Activated CD4-positive, alpha-beta T cell treated with anti-CD3 and anti-CD28 coated beads, Interleukin-2, amount 50 U/mL, for 4 hours (primary cell): ENCODE measurements around the gene MCM5.
"Not testable (repeated sequence)": the region's sequence is repeated elsewhere in the genome, so short reads cannot be mapped to it uniquely, and the experiment has no call there.

ENCODE experiments used
- DNase-seq, 2 experiments: peaks; one replicate each; pipeline ENCODE4 v3.0.0-alpha.2; 2020

The MCM5 gene

GRCh38 chr22:35399678-35400500 lies at the start of gene MCM5:
MCM5 (plus strand) TSS chr22:35400140; CDS start chr22:35400439, 299 bp downstream.
- DNase-seq: peak; percentile 96 to 97

DNA sequence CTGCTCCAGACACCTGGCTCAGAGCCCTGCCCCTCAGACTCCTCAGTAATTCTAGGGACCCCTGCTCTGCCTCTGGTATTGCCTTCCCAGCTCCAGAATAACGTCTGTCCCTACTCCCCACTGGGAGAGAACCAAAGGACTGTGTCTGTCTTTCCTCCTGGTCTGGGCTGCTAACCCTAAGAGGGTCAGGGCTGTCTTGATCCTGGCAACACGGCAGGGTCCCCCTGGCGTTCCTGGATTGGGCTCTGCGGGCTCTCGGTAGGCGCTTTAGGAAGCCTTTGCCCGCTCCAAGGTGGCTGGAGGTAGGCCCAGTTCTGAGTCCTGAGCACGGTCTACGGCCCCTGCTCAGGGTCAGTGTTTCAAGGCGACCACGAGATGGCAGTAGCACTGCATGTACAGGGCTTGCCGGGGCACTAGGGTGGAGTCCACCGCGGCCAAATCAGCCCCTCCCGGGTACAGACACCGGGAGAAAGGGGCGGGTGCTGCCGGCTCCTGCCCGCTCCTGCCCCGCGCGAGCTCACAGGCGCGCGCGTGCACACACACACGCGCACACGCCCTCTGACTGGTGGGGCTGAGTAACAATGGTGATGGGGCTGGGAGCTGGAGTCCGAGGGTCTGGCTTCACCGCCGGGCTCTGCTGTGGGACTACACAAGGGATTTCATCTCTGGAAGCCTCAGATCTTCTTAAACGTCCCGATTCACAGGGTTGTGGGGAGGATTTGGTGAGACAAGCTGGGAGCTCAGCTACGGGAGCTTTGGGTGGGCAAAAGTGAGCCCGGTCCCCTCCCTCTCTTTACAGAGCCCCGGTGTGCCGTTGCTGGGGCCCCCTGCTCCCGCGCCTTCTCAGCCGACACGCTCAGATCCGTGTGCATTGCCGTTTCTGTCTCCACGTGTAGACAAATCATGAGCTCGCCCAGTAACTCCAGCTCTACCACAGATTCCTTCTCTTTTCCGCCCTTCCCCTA lies 49.1 kb upstream of the MCM5 start:
- DNase-seq: peak; percentile 76 to 77

GRCh38 chr22:35352214-35353111 lies 47.5 kb upstream of the MCM5 start:
- DNase-seq: peak; percentile 25 to 30

- DNase-seq: no peak
Measured at GRCh38 chr22:35353318-35353717, 46.6 kb upstream of the MCM5 start.

DNA sequence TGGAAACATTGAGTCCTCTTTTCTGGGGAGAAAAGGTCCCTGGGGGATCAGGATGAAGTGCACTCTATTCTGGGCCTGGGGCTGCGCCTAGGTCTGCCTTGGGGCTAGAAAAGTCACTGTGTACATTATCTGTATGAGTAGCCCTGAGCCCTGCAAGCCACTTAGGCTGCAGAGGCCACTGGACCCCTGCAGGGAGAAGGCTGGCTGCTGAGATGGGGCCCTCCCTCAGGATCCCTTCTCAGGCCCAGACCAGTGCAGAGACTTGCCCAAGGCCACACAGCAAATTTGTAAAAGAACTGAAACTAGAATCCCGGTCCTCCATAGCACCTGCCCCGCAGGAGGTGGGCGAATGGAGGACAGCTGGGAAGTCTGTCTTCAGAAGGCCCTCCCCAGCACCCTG lies 45.9 kb upstream of the MCM5 start:
- no peak for DNase-seq

DNA sequence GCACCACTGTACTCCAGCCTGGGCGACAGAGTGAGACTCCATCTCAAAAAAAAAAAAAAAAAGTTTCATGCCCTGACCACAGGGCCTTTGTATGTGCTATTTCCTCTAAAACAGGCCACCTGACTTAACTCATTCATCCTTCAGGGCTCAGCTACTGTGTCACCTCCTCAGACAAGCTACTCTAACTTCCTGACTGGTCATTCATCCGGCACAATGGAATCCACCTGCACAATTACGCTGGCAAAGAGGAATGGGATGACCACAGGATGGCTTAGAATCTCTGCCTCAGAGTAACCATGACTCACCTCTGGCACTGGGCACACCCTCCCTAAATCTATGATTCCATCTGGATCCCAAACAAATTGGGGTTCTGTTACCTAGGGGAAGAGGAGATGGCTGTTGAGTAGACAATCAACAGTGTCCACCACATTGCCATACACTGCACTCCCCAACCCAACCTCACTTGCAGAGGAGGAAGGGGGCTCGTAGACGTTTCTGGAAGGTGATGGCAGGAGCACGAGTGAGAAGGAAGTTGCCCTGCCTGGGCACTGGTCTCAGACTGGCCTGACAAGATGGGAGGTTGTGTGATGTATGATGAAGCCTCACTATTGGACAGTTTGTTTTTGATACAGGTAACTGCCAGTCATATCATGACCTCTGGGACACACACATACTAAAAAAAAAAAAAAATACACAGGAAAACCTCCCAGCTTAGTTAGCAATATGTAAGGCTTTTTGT lies 41.9 kb upstream of the MCM5 start:
- no peak for DNase-seq

DNA sequence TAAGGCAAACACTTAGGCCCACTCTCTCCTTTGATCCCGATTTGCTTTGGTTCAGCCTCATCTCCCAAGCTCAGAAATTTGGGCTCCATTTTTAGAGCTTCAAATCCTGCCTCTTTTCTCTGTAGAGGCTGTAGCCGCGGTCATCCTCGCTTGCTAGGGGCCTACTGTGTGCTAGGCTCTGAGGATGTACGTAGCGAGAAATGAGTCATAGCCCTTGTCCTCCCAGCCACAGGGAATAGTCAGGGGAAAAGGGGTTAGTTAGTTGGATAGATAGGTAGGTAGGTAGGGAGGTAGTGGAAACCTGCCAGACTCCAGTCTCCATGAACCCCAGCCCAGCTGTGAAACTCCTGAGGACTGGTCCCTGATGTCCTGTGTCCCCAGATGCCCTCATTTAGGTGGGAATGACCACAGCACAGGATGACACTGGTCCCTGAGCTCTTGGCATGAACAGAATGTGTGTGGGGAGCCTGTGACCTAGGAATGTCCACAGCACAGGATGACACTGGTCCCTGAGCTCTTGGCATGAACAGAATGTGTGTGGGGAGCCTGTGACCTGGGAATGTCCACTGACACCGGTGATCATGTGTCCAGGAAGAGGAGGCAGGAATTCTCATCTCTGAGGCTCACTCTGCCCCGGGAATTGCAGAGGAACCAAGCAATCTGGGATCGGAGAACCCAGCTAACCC lies 40.4 kb upstream of the MCM5 start:
- no peak for DNase-seq

DNA sequence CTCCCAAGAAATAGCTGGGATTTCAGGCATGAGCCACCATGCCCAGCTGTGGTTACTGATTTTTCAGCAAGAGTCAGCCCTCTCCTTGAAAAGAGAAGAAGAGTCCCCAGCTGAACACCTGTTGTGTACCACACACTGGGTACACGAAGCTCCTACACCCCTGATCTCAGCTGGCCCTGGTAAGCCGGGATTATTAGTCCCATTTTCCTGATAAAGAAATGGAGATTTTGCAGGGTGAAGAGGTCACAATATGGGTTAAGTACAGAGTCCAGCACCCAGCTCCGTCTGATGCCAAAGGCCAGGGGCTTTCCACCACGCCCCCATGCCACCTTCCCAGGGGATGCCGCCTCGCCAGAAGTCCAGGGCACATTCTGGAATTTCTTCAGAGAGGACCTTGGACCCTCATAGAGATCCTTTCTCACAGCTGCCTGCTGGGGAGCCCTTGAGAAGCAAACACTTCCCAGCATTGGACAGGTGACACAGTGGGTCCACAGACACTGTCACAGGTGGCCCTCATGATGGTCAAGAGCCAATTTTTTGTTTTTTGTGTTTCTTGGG lies 38.9 kb upstream of the MCM5 start:
- no peak for DNase-seq

DNA sequence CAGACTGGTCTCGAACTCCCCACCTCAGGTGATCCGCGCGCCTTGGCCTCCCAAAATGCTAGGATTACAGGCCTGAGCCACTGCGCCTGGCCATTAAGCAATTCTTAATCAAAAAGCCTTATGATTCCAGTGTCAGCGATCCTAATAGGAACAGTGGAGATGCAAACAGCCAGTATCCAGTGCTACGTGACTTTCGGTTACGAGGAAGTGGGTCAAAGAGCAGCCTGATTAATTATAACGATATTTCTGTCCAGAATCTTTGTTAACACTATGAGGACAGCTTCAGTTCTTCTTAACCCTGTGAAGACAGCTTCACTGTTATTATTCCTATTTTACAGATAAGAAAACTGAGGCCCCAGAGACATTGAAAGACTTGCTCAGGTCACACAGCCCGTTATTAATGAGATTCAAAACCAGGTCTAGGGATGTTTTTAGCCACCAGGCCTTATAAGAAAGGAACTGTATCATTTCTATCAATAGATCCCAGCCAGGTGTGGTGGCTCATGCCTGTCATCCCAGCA lies 36.3 kb upstream of the MCM5 start:
- no peak for DNase-seq

GRCh38 chr22:35364230-35364629 lies 35.7 kb upstream of the MCM5 start:
- not testable (repeated sequence) for DNase-seq

GRCh38 chr22:35367331-35367886 lies 32.5 kb upstream of the MCM5 start:
- DNase-seq: no peak

GRCh38 chr22:35368386-35368785 lies 31.6 kb upstream of the MCM5 start:
- no peak for DNase-seq

GRCh38 chr22:35369996-35370395 lies 29.9 kb upstream of the MCM5 start:
- no peak for DNase-seq

DNA sequence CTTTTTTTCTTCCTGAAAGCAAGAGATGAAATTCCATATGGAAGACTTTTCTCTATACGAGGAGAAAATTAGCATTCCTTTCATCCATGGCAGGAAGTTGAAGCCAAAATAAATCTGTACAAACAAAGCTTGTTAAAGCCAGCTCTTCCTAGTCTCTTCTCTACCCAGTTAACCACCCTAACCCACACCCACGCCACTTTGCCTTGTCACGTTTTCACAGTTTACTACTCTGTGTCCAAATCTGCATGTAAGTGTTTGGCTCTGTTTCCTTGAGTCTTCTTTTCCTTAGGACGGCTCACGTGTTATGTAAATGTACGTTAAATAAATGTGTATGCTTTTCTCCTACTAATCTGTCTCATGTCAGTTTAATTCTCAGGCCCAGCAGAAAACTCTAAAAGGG lies 26.2 kb upstream of the MCM5 start:
- DNase-seq: no peak

DNA sequence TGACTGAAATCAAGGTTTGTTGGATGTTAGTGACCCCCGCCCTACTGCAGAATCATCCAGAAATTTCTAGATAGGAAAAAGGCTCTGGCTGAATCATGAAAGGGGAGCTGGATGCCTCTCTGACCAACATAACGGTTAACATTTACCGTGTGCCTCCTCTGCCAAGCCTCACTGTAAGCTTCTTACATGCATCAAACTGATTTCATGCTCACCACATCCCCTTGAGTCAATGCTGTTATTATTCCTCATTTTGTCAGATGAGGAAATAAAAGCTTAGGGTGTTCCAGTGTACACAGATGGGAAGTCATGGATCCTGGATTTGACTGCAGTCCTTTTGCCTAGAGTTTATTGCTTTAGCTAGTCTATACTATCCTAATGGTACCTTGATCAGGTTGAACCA lies 24.9 kb upstream of the MCM5 start:
- DNase-seq: no peak

DNA sequence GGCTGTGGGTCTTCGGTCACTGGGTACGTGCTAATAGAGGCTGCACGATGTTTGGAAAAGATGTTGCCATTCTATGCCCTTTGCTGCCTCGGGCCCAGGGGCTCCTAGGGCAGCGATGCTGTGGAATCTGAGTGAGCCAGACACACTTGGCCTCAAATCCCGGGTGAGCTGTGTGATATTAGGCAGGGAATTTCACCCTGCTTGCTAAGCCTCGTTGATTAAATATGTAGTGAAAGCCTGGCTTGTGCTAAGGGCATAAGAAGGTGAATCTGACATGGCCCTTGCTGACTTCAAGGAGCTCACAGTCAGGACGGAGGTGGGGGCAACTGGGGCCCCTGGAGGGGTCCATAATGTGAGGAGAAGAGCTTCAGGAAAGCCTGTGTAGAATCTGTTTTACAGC lies 24.4 kb upstream of the MCM5 start:
- no peak for DNase-seq

DNA sequence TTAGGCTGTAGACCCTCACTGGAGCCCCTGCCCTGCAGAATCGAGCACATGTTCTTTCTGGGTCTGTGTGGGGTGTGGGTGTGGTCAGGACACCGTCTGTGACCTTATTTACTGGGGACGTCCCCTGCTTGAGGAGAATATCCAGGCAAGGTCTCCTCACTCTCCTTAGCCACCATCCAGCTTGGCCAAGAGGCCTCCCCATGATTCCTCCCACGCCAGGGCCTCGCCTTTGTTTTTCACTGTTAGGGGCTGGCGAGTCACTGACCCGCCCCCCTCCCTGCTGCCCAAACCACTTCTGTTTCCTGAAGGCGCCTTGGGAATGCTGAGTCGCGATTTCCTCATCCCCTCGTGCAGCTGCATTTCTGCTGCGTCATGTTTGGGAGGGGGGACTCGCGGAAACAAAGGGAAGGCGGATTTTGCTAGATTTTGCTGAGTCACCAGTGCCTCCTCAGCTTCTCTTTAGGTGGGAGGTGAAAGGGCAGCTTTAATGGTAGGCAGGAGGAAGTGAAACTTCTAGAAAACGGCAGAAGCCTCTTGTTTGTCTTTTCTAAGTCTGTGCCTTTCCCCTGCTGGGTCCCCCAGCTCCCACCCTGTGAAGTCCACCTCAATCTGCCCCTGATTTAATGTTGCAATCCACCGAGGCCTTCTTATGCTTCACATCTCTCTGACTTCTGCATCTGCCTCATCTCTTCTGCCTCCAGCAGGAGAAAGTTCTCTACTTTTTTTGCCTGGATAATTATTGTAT lies 23.0 kb upstream of the MCM5 start:
- peak; percentile 21 to 30 for DNase-seq

DNA sequence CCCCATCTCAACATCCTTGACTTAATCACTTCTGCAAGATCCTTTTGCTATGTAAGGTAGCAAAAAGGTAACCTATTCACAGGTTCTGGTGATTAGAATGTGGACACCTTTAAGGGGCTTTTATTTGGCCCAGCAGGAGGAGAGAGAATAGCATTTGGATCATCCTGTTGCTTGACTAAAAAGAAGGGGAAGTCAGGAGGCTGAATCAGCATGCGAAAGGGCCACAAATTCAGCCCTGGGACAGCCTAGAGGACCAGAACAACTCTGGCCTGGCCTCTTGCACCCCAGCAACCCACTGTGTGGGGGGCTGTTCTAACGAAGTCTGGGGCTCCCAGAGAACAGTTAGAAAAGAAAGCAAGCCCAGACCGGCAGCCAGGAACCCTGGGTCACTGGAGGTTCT lies 22.2 kb upstream of the MCM5 start:
- no peak for DNase-seq

DNA sequence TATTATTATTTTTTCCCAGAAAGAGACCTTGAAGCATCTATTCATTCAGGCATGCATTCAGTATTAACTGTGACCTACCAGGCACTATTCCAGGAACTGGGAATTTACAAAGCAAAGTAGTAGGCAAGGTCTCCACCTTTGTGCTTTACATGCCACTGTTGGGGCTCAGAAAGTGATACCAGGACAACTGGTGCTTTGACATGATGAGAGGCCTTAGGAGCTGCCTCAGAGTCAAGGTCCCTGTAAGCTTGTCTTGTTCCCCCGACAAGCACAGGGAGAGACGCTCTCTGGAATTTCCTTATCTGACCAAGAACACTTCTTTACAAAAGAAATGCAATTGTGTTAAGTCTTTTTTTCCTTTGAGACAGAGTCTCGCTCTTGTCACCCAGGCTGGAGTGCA lies 21.3 kb upstream of the MCM5 start:
- no peak for DNase-seq
